Measurements from ENCODE around the gene HSPA12A.

The HSPA12A gene

DNA sequence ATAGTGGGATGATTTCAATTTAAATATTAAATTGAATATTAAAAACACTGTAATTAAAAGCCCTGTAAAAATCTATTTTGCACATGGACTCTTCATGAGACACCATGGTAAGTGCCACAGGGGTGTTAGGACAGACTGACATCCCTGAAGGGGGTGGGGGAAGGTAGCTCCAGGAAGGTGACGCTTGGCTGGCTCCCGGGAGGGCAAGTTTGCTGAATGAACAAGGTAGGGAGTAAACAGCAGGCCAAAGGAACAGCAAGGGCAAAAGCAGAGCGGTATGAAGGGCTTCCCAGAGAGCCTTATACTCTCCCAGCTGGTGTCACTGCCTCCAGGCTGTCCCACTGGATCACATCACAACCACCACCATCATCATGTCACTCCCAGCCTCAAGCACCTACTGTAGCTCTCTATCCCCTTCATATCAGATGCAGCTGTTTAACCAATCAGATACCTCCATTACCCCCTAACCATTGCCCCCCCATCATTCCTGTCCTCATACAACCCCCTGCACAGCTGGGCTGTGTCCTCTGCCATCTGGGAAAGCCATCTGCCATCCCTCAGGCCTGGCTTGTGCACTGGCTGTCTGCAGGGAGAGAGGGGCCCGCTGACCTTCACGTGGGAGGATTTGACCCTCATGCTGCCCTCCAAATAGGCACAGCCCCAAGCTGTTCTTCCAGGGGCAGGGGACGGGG is 19.5 kb downstream of the HSPA12A start:
- Histone ChIP-seq H3K79me1 (ENCODE audit: low read depth, low read length) (no peaks in the 10 kb centered on the region), H2AFZ (ENCODE audit: low read length) (no peak overlapping the region), H2BK5ac (ENCODE audit: low read length) (no peak overlapping the region), H3K9me3 (replicated peaks in 1 of 2; ENCODE audit: control insufficient read depth in 2 of 2, insufficient read depth in 1 of 2, low read depth in 1 of 2, low read length in 2 of 2) (no peaks in the 10 kb centered on the region), H3K23ac (ENCODE audit: low read depth, low read length, poor library complexity) (no peak overlapping the region), H2BK15ac (ENCODE audit: low read length) (no peak overlapping the region), H2BK120ac (ENCODE audit: low read depth, low read length) (no peak overlapping the region), H3K9ac (ENCODE audit: low read depth, low read length, poor library complexity) (no peak overlapping the region), H3K36me3 (replicated peaks in 1 of 2; ENCODE audit: control insufficient read depth in 2 of 2, insufficient read depth in 2 of 2, low read length in 2 of 2) (no peaks in the 10 kb centered on the region), H2BK12ac (ENCODE audit: low read length) (no peak overlapping the region), H3K4me2 (ENCODE audit: insufficient read depth, low read length, poor library complexity, severe bottlenecking) (no peak overlapping the region), H3K4me1 (ENCODE audit: control insufficient read depth in 2 of 2, insufficient read depth in 1 of 2, low read depth in 1 of 2, low read length in 2 of 2) (peaks cover 0 to 10% of the 10 kb centered on the region in 2 donors), H3K27me3 (ENCODE audit: control insufficient read depth in 3 of 3, insufficient read depth in 3 of 3, low read depth in 1 of 3, low read length in 3 of 3) (peaks cover 0 to 18% (median 0%) of the 10 kb centered on the region in 3 experiments), H2AK5ac (ENCODE audit: low read depth, low read length) (no peak overlapping the region), H4K91ac (ENCODE audit: low read depth, low read length, poor library complexity) (no peak overlapping the region), H3K14ac (ENCODE audit: low read length) (no peak overlapping the region), H3K18ac (ENCODE audit: low read length) (peak overlapping the region; percentile 15), H3K4ac (ENCODE audit: low read length) (no peak overlapping the region), H4K8ac (ENCODE audit: low read depth, low read length) (no peak overlapping the region), H3K4me3 (ENCODE audit: low read length in 2 of 2) (no peak overlapping the region), H3K27ac (replicated peaks; ENCODE audit: low read length) (no peak overlapping the region)
- WGBS, 2 donors (ENCODE audit: extremely low coverage in 2 of 2, insufficient read length in 2 of 2, insufficient replicate concordance in 1 of 2), result no CpG with 5 or more reads among the region's 6 CpGs
- no peak for DNase-seq (ENCODE audit: low spot score)

DNA sequence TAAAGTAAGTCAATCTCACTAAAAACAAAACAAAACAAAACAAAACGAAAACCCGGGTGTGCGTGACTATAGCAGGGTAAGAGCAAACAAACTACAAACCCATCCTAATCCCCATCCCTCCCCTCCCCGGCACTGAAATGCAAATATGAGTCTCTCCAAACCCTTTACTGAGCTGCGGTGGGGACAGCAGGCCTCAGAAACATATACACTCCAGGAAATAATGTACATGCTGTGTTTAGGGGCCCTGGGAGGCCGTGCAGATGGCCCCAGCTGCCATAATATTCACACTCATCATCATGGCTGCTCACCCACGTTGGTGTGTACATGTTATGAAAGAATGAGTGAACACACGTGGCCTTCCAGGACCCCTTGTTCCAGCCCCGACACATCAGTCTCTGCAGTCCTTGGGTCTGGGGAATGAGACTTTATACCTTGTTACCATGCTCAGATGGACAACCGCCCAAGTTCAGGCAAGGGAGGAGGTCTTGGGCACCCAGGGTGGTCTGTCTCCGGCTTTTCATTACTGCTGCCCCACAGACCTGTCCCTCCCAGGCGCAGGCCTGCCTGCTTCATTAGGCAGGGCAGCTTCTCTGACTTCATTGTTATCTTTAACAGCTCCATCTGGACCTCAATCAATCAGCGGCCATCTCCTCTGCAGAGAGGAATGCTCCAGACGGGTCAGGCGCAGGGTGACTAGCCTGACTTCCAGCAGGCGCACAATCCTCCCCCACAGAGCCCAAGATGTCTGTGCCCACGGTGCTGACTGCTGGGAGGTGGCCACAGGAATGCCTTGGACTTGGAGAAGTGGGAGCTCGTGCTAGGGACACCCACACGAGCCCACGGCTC is 20.6 kb downstream of the HSPA12A start:
- Histone ChIP-seq H2BK120ac (ENCODE audit: low read depth, low read length) (no peak overlapping the region), H4K91ac (ENCODE audit: low read depth, low read length, poor library complexity) (no peak overlapping the region), H3K18ac (ENCODE audit: low read length) (peak overlapping the region; percentile 45), H2BK5ac (ENCODE audit: low read length) (no peak overlapping the region), H2BK12ac (ENCODE audit: low read length) (no peak overlapping the region), H3K4ac (ENCODE audit: low read length) (no peak overlapping the region), H4K8ac (ENCODE audit: low read depth, low read length) (no peak overlapping the region), H2AFZ (ENCODE audit: low read length) (no peak overlapping the region), H3K27ac (replicated peaks; ENCODE audit: low read length) (no peak overlapping the region), H3K4me3 (ENCODE audit: low read length in 2 of 2) (no peak overlapping the region), H2AK5ac (ENCODE audit: low read depth, low read length) (no peak overlapping the region), H2BK15ac (ENCODE audit: low read length) (no peak overlapping the region), H3K14ac (ENCODE audit: low read length) (no peak overlapping the region), H3K4me1 (ENCODE audit: control insufficient read depth in 2 of 2, insufficient read depth in 1 of 2, low read depth in 1 of 2, low read length in 2 of 2) (peaks cover 0 to 10% of the 10 kb centered on the region in 2 donors), H3K36me3 (replicated peaks in 1 of 2; ENCODE audit: control insufficient read depth in 2 of 2, insufficient read depth in 2 of 2, low read length in 2 of 2) (no peaks in the 10 kb centered on the region), H3K9me3 (replicated peaks in 1 of 2; ENCODE audit: control insufficient read depth in 2 of 2, insufficient read depth in 1 of 2, low read depth in 1 of 2, low read length in 2 of 2) (no peaks in the 10 kb centered on the region), H3K23ac (ENCODE audit: low read depth, low read length, poor library complexity) (no peak overlapping the region), H3K79me1 (ENCODE audit: low read depth, low read length) (no peaks in the 10 kb centered on the region), H3K9ac (ENCODE audit: low read depth, low read length, poor library complexity) (no peak overlapping the region), H3K27me3 (ENCODE audit: control insufficient read depth in 3 of 3, insufficient read depth in 3 of 3, low read depth in 1 of 3, low read length in 3 of 3) (peaks cover 0 to 22% (median 0%) of the 10 kb centered on the region in 3 experiments), H3K4me2 (ENCODE audit: insufficient read depth, low read length, poor library complexity, severe bottlenecking) (no peak overlapping the region)
- no peak for DNase-seq (ENCODE audit: low spot score)
- WGBS, 2 donors (ENCODE audit: extremely low coverage in 2 of 2, insufficient read length in 2 of 2, insufficient replicate concordance in 1 of 2), result no CpG with 5 or more reads among the region's 20 CpGs

DNA sequence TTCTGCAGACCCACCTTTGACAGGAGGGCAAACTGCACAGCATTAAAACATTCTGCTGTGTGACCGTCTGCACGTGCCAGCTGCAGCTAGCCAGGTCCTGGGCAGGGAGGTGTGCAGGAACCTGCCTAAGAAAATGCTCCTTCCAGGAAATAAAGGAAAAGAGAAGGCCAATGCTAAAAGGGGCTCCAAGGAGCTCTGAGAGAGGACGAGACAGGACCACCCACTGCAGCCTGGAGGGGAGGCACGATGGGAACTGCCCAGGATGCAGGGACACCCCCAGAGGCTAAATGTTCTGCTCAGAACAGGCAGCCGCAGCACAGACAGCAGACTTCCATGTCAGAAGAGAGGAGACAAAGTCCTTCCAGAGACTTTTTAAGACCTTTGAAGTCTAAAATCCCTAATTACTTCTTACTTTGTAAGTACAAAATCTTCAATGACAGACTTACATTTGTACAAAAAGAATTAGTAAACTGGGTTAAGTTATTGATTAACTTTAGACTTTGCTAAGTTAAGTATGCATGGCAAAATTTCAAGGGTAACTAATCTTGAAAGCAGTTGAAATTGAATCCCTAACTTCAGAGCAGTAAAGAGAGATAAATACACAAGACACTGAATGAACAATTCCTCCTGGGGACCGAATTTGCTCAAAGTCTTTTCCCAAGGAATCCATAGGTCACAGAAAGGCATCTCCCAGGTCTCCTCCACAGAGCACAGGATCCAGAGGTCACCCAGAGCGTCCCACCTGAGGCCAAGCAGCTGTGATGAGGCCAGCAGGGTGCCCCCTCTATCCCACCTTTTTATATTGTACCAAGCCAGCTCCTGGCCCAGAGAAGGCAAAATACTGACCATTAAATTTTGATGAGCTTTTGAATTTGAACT is 21.5 kb downstream of the HSPA12A start:
- H3K4me2 ChIP-seq (ENCODE audit: insufficient read depth, low read length, poor library complexity, severe bottlenecking), result no peak overlapping the region
- H3K36me3 ChIP-seq (replicated peaks in 1 of 2; ENCODE audit: control insufficient read depth in 2 of 2, insufficient read depth in 2 of 2, low read length in 2 of 2), result no peaks in the 10 kb centered on the region
- no peak overlapping the region for H4K91ac ChIP-seq (ENCODE audit: low read depth, low read length, poor library complexity)
- no peak overlapping the region for H3K18ac ChIP-seq (ENCODE audit: low read length)
- peaks cover 0 to 22% (median 0%) of the 10 kb centered on the region in 3 experiments for H3K27me3 ChIP-seq (ENCODE audit: control insufficient read depth in 3 of 3, insufficient read depth in 3 of 3, low read depth in 1 of 3, low read length in 3 of 3)
- no peak overlapping the region for H2AK5ac ChIP-seq (ENCODE audit: low read depth, low read length)
- no peak overlapping the region for H3K23ac ChIP-seq (ENCODE audit: low read depth, low read length, poor library complexity)
- H3K9me3 ChIP-seq (replicated peaks in 1 of 2; ENCODE audit: control insufficient read depth in 2 of 2, insufficient read depth in 1 of 2, low read depth in 1 of 2, low read length in 2 of 2), result no peaks in the 10 kb centered on the region
- H3K9ac ChIP-seq (ENCODE audit: low read depth, low read length, poor library complexity), result no peak overlapping the region
- H2AFZ ChIP-seq (ENCODE audit: low read length), result no peak overlapping the region
- H3K79me1 ChIP-seq (ENCODE audit: low read depth, low read length), result no peaks in the 10 kb centered on the region
- H4K8ac ChIP-seq (ENCODE audit: low read depth, low read length), result no peak overlapping the region
- no peak overlapping the region for H2BK12ac ChIP-seq (ENCODE audit: low read length)
- H3K4ac ChIP-seq (ENCODE audit: low read length), result no peak overlapping the region
- H2BK120ac ChIP-seq (ENCODE audit: low read depth, low read length), result no peak overlapping the region
- no peak for DNase-seq (ENCODE audit: low spot score)
- H2BK5ac ChIP-seq (ENCODE audit: low read length), result no peak overlapping the region
- H3K4me1 ChIP-seq (ENCODE audit: control insufficient read depth in 2 of 2, insufficient read depth in 1 of 2, low read depth in 1 of 2, low read length in 2 of 2), result peaks cover 0 to 10% of the 10 kb centered on the region in 2 donors
- H2BK15ac ChIP-seq (ENCODE audit: low read length), result no peak overlapping the region
- H3K27ac ChIP-seq (replicated peaks; ENCODE audit: low read length), result no peak overlapping the region
- H3K4me3 ChIP-seq (ENCODE audit: low read length in 2 of 2), result peak overlapping the region in 1 of 2 donors; percentile 1
- no peak overlapping the region for H3K14ac ChIP-seq (ENCODE audit: low read length)
- no CpG with 5 or more reads among the region's 7 CpGs for WGBS, 2 donors (ENCODE audit: extremely low coverage in 2 of 2, insufficient read length in 2 of 2, insufficient replicate concordance in 1 of 2)

All from neuronal stem cell (in vitro differentiated cells).